Measurements from ENCODE around the gene MMP7. TPM values are rescaled to one million over a fixed set of nuclear protein-coding genes. Genes with fewer than 3 reads are reported as not detected.

The MMP7 gene
- total RNA-seq, 1 donor from 2014 or later = not detected

- no peak for DNase-seq (ENCODE audit: low spot score)
- no peak overlapping the region for H3K27ac Mint-ChIP-seq
- TF ChIP-seq EZH2phosphoT487 (IDR thresholded peaks at IDR 0.05) = no peak
- no peak for TF ChIP-seq CTCF (IDR thresholded peaks at IDR 0.05)
- no peak for TF ChIP-seq EZH2 (IDR thresholded peaks at IDR 0.05)
- Histone ChIP-seq H3K9ac (no peak overlapping the region), H3K27me3 (no peaks in the 10 kb centered on the region), H3K4me1 (no peaks in the 10 kb centered on the region), H3K4me3 (no peak overlapping the region), H3K27ac (no peak overlapping the region), H2AFZ (replicated peaks) (no peak overlapping the region), H3F3A (ENCODE audit: low read depth) (no peaks in the 10 kb centered on the region), H3K36me3 (no peaks in the 10 kb centered on the region), H3K9me3 (ENCODE audit: low read depth) (no peaks in the 10 kb centered on the region), H3K79me2 (ENCODE audit: low read depth) (no peaks in the 10 kb centered on the region), H3K4me2 (no peak overlapping the region), H4K20me1 (ENCODE audit: low read depth) (no peaks in the 10 kb centered on the region)
- peaks cover 2% of the 10 kb centered on the region for H3K27me3 Mint-ChIP-seq (ENCODE audit: insufficient read depth, low read depth)
- H3K36me3 Mint-ChIP-seq = no peaks in the 10 kb centered on the region
- H3K4me1 Mint-ChIP-seq = no peaks in the 10 kb centered on the region
- no peak overlapping the region for H3K4me3 Mint-ChIP-seq
- H3K9me3 Mint-ChIP-seq = peaks cover 6% of the 10 kb centered on the region
Measured at GRCh38 chr11:102572554-102573220, 42.1 kb upstream of the MMP7 start.

DNA sequence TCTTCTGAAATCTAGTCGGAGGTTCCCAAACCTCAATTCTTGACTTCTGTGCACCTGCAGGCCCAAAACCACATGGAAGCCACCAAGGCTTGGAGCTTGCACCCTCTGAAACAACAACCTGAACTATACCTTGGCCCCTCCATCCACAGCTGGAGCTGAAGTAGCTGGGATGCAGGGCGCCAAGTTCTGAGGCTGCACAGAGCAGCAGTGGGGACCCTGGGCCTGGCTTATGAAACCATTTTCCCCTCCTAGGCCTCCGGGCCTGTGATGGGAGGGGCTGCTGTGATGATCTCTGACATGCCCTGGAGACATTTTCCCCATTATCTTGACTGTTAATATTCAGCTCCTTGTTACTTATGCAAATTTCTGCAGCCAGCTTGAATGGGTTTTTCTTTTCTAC, 38.3 kb upstream of the MMP7 start:
- Mint-ChIP-seq H3K27me3 (ENCODE audit: insufficient read depth, low read depth) (peaks cover 2% of the 10 kb centered on the region), H3K4me1 (no peaks in the 10 kb centered on the region), H3K9me3 (peaks cover 13% of the 10 kb centered on the region), H3K27ac (no peak overlapping the region), H3K36me3 (no peaks in the 10 kb centered on the region), H3K4me3 (no peak overlapping the region)
- Histone ChIP-seq H3K27me3 (no peaks in the 10 kb centered on the region), H3K4me1 (no peaks in the 10 kb centered on the region), H3K9me3 (ENCODE audit: low read depth) (no peaks in the 10 kb centered on the region), H3K79me2 (ENCODE audit: low read depth) (no peaks in the 10 kb centered on the region), H3K27ac (no peak overlapping the region), H3F3A (ENCODE audit: low read depth) (no peaks in the 10 kb centered on the region), H2AFZ (replicated peaks) (no peak overlapping the region), H3K9ac (no peak overlapping the region), H3K4me2 (no peak overlapping the region), H3K36me3 (no peaks in the 10 kb centered on the region), H4K20me1 (ENCODE audit: low read depth) (no peaks in the 10 kb centered on the region), H3K4me3 (no peak overlapping the region)
- no peak for DNase-seq (ENCODE audit: low spot score)
- TF ChIP-seq EZH2phosphoT487 (IDR thresholded peaks at IDR 0.05) = no peak
- no peak for TF ChIP-seq EZH2 (IDR thresholded peaks at IDR 0.05)
- no peak for TF ChIP-seq CTCF (IDR thresholded peaks at IDR 0.05)

GRCh38 chr11:102566112-102566511, 35.6 kb upstream of the MMP7 start:
- Mint-ChIP-seq H3K27me3 (ENCODE audit: insufficient read depth, low read depth) (peaks cover 2% of the 10 kb centered on the region), H3K4me3 (no peak overlapping the region), H3K27ac (no peak overlapping the region), H3K36me3 (no peaks in the 10 kb centered on the region), H3K4me1 (no peaks in the 10 kb centered on the region), H3K9me3 (peaks cover 13% of the 10 kb centered on the region)
- TF ChIP-seq CTCF (IDR thresholded peaks at IDR 0.05) = no peak
- no peak for TF ChIP-seq EZH2phosphoT487 (IDR thresholded peaks at IDR 0.05)
- no peak for TF ChIP-seq EZH2 (IDR thresholded peaks at IDR 0.05)
- Histone ChIP-seq H3K27me3 (no peaks in the 10 kb centered on the region), H3F3A (ENCODE audit: low read depth) (no peaks in the 10 kb centered on the region), H3K4me1 (no peaks in the 10 kb centered on the region), H3K9ac (no peak overlapping the region), H4K20me1 (ENCODE audit: low read depth) (no peaks in the 10 kb centered on the region), H3K27ac (no peak overlapping the region), H3K4me2 (no peak overlapping the region), H3K79me2 (ENCODE audit: low read depth) (no peaks in the 10 kb centered on the region), H3K9me3 (ENCODE audit: low read depth) (no peaks in the 10 kb centered on the region), H3K4me3 (no peak overlapping the region), H2AFZ (replicated peaks) (no peak overlapping the region), H3K36me3 (no peaks in the 10 kb centered on the region)
- no peak for DNase-seq (ENCODE audit: low spot score)

All from neural progenitor cell (in vitro differentiated cells).